HG03064 (cell line): ENCODE data around the gene ANKS1A.

Experiments used
- ATAC-seq: cut with Tn5 transposase; IDR thresholded peaks from one replicate; pipeline ENCODE4 v1.9.1; 2021; ENCODE audit warnings: low read depth; ENCODE audit not compliant: unreplicated experiment

Gene ANKS1A

GRCh38 chr6:35049156-35049735 lies 160.2 kb downstream of the ANKS1A start:
- ATAC-seq: no peak

GRCh38 chr6:35049900-35050756 lies 161.1 kb downstream of the ANKS1A start:
- no peak for ATAC-seq

GRCh38 chr6:35050757-35051330 lies 161.8 kb downstream of the ANKS1A start:
- no peak for ATAC-seq

- no peak for ATAC-seq
These were observed 162.3 kb downstream of the ANKS1A start for GRCh38 chr6:35051396-35051795.

- ATAC-seq: no peak
These were observed 163.0 kb downstream of the ANKS1A start for GRCh38 chr6:35051997-35052583.

- ATAC-seq: no peak
These were observed 163.9 kb downstream of the ANKS1A start for GRCh38 chr6:35052694-35053565.

GRCh38 chr6:35053701-35054100 lies 164.6 kb downstream of the ANKS1A start:
- ATAC-seq: no peak

- ATAC-seq: no peak
These were observed 165.2 kb downstream of the ANKS1A start for GRCh38 chr6:35054106-35054742.

- ATAC-seq: no peak
These were observed 165.7 kb downstream of the ANKS1A start for GRCh38 chr6:35054743-35055130.

- no peak for ATAC-seq
These were observed 166.8 kb downstream of the ANKS1A start for GRCh38 chr6:35055891-35056290.

GRCh38 chr6:35056952-35057351 lies 167.9 kb downstream of the ANKS1A start:
- ATAC-seq: no peak

- ATAC-seq: no peak
These were observed 168.6 kb downstream of the ANKS1A start for GRCh38 chr6:35057449-35058357.

- no peak for ATAC-seq
These were observed 169.3 kb downstream of the ANKS1A start for GRCh38 chr6:35058358-35058675.

- ATAC-seq: no peak
These were observed 169.9 kb downstream of the ANKS1A start for GRCh38 chr6:35058865-35059522.

- no peak for ATAC-seq
These were observed 170.7 kb downstream of the ANKS1A start for GRCh38 chr6:35059596-35060345.

GRCh38 chr6:35061102-35061615 lies 172.1 kb downstream of the ANKS1A start:
- no peak for ATAC-seq

- no peak for ATAC-seq
These were observed 172.8 kb downstream of the ANKS1A start for GRCh38 chr6:35061651-35062410.
